ENCODE data around the gene SCD. TPM values are rescaled to one million over a fixed set of nuclear protein-coding genes. Genes with fewer than 3 reads are reported as not detected.

The SCD gene
- total and polyA plus RNA-seq, 2 of the 13 experiments (the other 11 are each of a cell fraction or from before 2014, with no cell fraction given), result 492 to 512 TPM

- TF ChIP-seq, protein P1, sequence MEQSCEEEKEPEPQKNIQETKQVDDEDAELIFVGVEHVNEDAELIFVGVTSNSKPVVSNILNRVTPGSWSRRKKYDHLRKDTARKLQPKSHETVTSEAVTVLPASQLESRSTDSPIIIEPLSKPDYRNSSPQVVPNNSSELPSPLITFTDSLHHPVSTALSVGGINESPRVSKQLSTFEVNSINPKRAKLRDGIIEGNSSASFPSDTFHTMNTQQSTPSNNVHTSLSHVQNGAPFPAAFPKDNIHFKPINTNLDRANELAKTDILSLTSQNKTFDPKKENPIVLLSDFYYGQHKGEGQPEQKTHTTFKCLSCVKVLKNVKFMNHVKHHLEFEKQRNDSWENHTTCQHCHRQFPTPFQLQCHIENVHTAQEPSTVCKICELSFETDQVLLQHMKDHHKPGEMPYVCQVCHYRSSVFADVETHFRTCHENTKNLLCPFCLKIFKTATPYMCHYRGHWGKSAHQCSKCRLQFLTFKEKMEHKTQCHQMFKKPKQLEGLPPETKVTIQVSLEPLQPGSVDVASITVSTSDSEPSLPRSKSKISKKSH (CRISPR knock-in tag; IDR thresholded peaks at IDR 0.05; ENCODE audit: borderline replicate concordance), result no peak
- TF ChIP-seq FOXO1 (CRISPR knock-in tag; IDR thresholded peaks at IDR 0.05), result peak; percentile 77
- no peak for TF ChIP-seq ZNF597 (CRISPR knock-in tag; IDR thresholded peaks at IDR 0.05)
- TF ChIP-seq ZNF615 (CRISPR knock-in tag; IDR thresholded peaks at IDR 0.05; ENCODE audit: borderline replicate concordance), result no peak
- peak; percentile 75; the same call in 1 of the 2 replicates for TF ChIP-seq ZNF451 (CRISPR knock-in tag; IDR thresholded peaks at IDR 0.05)
- TF ChIP-seq HOXA7 (CRISPR knock-in tag; IDR thresholded peaks at IDR 0.05), result no peak
- TF ChIP-seq AGO2 (optimal IDR thresholded peaks at IDR 0.05; ENCODE audit: low read depth, low read length), result peak; percentile 70
- peak; percentile 71 for TF ChIP-seq TBX2 (CRISPR knock-in tag; IDR thresholded peaks at IDR 0.05; ENCODE audit: borderline replicate concordance)
- TF ChIP-seq KLF11 (CRISPR knock-in tag; IDR thresholded peaks at IDR 0.05), result peak; percentile 89; the same call in 1 of the 2 replicates
- TF ChIP-seq MAZ (IDR thresholded peaks at IDR 0.05; ENCODE audit: borderline replicate concordance, low read depth, low read length), result no peak
- peak; percentile 57 for TF ChIP-seq MAZ (CRISPR knock-in tag; IDR thresholded peaks at IDR 0.05; ENCODE audit: low read depth)
- peak in 1 of 2 experiments; percentile 16; a peak in 1 of 4 replicates for TF ChIP-seq MAFK (conservative IDR thresholded peaks at IDR 0.05 in 1 of 2, IDR thresholded peaks at IDR 0.05 in 1 of 2; ENCODE audit: low read length in 2 of 2)
- TF ChIP-seq SUZ12 (IDR thresholded peaks at IDR 0.05; ENCODE audit: low read depth, low read length), result no peak
- TF ChIP-seq ATF1 (CRISPR knock-in tag; IDR thresholded peaks at IDR 0.05), result peak; percentile 54
- peak; percentile 57; the same call in 1 of the 2 replicates for TF ChIP-seq ZNF788 (CRISPR knock-in tag; IDR thresholded peaks at IDR 0.05; ENCODE audit: borderline replicate concordance)
- TF ChIP-seq ZSCAN30 (CRISPR knock-in tag; IDR thresholded peaks at IDR 0.05), result 0 out of 2 replicates have a peak, but pooled peaks have one; percentile 22
- no peak; the same call in 1 of the 2 replicates for TF ChIP-seq HOXA9 (CRISPR knock-in tag; IDR thresholded peaks at IDR 0.05; ENCODE audit: borderline replicate concordance)
- peak; percentile 88 for TF ChIP-seq ZFY (CRISPR knock-in tag; IDR thresholded peaks at IDR 0.05)
- TF ChIP-seq ZBTB3 (CRISPR knock-in tag; IDR thresholded peaks at IDR 0.05; ENCODE audit: borderline replicate concordance, low read depth), result no peak
Measured at GRCh38 chr10:100373298-100374199, 26.5 kb downstream of the SCD start (continued).
